ENCODE results near the gene ANK3.
A peak's percentile ranks its signal among the peaks of the same experiment; 100 is the strongest.

ANK3 gene

DNA sequence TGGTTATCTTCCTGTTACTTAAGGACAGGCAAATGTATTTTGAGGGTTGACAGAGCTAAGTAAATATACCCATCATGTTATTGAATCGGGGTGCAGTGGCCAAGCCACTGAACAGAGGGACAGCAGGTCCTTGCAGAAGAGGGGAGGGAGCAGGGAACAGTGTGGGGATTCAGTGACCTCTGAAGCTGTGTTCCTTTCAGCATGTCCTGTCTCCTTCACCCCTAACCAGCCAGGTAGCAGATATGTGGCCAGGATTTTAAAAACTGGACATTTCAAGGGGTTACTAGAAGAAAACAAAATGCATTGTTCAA, 12.7 kb downstream of the ANK3 start:
- ATAC-seq (no peak), DNase-seq (no peak)

DNA sequence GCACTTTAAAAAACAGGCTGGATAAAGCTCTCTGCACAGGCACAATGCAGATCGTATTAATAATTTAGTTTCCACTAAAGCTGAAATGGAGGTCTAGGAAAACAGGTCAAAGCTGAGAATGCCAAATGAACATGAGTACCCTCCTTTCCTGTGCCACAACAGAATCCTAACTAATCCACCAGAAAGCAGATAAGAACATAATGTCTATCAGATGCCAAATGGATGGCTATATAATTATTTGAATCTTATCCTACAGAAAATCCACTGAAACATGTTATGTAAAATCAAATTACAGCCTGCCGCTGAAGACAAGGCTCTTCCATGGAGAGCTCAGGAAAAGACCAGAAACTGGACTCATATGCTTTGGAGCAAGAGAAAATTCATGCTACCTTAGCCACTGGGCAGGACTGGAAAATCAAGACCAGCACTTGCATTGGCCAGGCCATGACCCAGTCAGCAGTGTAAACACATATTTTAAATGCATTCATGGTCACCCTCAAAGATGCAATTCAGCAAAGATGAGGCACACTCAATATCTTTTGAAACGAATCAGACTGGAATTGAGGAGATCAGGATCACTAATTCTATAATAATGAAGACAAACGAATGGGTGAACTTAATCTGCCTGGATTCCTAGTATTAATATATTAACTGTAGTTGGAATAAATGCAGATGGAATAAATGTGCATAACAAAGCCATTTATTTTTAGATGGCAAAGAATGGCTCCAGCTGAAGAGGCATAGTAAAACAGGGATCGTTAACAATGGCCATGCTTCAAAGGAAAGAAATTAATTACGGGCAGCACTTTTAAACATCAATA, 13.2 kb downstream of the ANK3 start:
- DNase-seq (no peak), ATAC-seq (no peak)

DNA sequence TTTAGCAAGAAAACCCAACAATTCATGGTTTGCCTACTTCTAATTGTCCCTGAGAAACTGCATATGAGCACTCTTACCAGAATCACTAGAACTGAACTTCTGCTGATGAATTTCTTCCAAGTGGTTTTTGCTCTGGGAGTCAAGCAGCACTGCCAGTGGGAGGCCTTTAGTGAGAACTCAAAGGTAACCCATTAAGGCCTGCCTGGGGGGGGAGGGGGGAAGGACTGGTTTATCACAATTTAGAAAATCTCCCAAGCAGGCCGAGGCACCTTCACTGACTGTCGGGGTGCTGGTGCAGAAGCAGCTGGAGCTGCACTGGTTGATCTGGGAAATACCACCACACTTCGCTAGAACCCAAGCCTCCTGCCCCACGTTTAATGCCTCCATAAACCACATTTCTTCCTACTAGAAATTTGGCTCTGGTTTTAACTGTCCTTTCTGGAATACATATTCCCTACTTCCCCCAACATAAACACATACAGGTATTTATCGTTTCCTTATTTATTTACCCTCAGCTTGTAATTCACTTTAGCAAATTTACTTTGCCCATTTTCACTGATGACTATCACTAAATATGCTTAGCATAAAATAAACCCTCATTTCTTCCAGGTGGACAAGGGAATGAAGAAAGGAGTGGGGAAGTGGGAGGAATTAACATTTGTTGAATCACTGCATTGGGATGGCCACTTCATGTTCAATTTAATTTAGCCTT, 14.2 kb downstream of the ANK3 start:
- ATAC-seq (no peak), DNase-seq (no peak)

DNA sequence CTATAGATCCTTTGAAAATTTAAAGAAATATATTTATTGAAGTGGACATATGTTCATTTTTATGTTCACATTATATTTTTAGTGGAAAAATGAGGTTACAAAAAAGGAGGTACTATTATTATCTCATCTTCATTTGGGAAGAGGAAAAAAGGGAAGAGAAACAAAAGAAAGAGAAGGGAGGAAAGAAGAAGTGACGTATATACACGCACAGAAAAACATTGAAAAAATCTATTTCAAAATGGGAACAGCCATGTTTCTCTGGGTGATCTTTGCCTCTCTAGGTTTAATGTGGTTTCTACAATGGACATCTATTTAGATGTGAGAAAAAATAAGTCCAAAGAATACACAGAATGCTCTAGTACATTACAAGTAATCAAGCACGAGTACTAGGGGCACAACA, 14.8 kb downstream of the ANK3 start:
- no peak for DNase-seq
- ATAC-seq, result no peak

DNA sequence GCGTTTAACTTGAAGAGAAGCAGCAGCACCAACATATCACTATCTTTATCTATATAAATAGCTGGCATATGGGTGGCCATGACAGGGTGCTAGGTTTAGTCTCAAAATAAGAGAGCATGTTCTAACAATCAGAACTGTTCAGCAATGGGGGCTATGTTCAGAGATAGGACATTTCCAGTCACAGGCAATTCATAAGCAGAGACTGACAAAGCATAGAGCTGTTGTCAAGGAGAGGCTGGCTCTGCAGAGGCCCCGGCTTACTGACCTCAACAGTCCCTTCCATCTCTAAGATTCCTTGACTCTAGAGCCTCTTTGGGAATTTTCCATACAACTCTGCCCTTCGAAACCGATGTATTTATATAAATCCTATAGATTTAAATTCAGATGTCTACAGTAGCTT, 17.2 kb downstream of the ANK3 start:
- no peak for ATAC-seq
- DNase-seq, result no peak

DNA sequence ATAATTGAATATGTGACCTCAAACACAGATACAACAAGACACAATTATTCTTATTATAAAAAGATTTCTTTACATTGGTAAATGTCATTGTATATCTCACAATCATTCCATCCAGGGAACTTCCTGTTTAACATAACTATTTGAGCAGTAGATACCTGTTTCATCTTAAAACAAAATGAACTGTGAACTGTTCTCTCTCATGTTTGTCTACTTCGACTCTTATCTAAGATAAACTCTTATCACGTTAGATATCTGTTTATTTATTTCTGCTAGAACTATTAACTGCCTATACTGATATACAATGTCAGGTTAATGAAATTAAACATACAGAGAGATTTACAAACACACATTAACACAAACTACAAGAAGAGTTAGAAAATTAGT, 20.1 kb downstream of the ANK3 start:
- DNase-seq (no peak), ATAC-seq (no peak)

DNA sequence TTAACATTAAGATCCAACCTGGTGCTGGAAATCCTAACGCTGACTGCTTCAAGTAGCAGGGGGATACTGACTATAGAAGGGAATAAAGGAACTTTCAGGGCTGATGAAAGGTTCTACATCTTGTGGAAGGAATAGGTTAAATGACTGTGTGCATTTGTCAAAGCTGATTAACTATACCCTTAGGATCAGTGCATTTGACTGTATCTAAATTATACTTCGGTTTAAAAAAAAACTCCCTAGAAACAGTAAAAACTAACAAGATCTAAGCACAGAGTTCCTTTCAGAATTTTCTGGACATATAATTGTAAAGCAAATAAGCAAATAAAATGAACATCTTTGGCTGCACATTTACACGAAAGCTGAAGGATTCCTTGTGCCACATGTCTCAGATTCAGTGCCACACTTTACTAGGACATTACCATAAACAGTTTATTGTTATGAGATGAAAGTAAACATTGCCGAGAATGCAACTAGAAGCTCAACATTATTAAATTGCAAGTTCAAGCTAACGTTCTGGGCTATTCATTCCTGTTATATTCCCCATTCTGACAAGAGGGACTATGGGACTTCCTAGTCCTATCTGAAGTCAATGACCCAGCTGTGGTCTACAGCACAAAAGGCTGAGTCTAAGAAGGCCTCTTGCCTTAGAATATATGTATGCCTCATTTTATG, 20.7 kb downstream of the ANK3 start:
- no peak for DNase-seq
- ATAC-seq, result no peak

DNA sequence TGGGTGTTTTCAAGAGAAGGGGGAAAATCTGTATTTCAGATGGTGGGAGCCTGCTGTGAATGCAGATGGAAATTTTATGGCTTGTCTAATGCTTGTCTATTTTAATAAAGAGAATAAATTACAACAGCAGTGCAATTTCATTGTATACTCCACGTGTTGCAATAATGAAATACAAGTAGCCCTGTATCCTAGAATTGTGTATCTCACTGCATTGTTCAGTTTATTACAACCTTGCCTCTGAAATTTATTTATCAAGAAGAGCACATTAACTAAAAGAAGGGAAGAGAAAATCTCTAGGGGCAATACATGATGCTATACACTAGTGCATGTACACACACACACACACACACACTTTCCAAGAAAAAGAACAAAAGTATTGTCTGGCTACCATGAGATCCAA, 21.8 kb downstream of the ANK3 start:
- no peak for ATAC-seq
- DNase-seq, result no peak

DNA sequence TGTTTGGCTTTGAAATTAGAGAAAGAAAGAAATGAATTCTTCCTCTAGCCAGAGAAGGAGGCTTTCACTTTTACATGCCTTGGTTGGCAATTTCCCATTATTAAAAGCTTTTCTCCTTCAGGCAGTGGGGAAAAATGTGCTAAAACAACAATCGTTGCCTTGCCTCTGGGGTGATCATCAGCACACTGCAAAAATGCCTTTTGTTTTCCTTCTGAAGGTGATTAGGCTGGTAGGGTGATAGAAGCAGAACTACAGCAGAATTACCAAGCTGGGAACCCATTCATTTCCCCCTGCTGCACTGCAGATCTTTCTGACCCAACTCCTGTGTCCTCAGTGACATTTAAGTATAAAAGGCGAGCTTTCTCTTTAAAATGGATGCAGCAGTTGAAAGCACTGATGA, 22.2 kb downstream of the ANK3 start:
- no peak for ATAC-seq
- DNase-seq, result no peak

DNA sequence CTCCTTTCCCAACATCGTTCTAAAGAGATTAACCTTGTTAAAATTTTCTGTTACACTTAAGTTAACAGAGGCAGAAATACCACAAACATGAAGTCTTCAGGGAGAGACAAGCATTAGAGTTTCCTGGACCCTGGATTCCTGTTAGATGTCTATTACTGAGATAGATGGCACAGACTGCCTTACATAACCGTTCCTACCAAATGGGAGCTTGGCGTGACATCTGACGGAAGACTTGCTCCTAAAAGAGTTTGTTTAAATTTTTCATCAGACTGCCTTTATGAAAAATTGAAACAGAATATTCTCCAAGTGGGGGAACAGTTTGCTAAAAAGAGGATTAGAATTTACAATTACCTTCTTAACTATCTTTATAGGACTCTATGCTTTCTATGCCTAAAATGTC, 22.7 kb downstream of the ANK3 start:
- ATAC-seq (no peak), DNase-seq (no peak)

DNA sequence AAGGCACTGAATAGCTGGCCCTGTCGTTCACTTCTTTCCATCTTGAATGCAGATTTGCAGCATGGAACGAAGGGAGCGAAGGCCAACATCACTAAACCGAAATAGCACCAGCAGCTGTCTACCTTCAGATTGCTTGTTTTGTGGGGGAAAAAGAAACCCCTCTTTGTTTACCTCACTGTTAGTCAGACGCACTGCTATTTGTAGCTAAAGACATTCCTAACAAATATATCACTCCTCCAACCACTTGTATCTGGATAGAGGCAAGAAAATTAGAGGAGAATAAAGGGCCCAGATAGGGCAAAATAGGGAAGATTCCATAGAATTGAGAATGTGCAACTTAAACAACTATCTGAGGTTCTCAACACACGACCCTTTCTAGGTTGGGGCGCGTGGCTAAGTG, 26.5 kb downstream of the ANK3 start:
- DNase-seq (no peak), ATAC-seq (no peak)

DNA sequence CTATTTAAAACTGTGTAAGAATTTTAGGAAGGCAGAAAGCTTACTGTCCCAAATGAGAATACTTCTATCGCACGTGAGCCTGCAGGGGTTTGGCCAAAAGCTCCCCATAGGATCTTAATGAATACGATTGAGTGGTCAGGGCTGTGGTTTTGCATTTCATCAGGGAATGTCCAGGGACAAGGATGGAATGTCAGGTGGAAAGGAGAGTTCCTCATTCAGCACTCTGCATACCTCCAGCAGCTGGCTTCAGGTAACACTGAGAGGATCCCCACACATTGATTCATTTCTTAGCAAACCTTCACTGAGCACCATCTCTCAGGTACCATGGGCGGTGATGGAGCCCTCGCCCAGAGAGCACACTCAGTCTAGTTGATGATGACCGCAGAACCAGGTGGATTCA, 27.2 kb downstream of the ANK3 start:
- DNase-seq (no peak), ATAC-seq (no peak)

DNA sequence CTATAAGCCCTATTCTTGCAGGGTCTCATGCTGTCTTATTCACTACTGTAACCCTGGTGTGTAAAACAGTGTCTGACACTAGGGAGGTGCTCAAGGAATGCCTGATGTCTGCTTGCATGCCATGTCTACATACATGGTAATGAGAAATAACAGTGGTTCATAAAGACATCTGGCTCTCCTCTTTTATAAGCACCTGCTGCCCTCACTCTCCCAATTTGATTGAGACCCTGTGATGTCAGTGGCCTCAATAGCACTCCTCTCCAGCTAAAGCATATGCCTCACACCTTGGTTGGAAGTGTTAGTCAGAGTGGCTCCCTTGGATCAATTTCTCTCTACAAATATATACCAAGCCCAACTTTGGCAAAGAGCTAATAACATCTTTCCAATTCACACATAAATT, 30.6 kb downstream of the ANK3 start:
- no peak for ATAC-seq
- no peak for DNase-seq

DNA sequence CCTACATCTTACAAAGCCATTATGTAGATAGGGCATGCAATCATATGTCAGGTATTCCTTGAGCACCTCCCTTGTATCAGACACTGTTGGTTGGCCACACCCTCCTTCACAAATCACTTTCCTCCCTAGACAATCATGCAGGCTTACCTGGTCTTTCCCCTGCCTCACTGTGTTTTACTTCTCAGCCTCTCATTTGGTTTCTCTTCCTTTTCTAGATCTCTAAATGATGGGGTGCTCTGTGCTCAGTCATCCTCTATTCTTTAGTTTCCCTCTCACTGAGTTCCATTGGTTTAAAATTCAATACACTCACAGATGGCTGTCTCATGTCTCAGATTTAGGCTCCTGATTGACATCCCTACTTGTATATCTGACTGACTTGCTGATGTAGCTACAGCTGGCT, 31.4 kb downstream of the ANK3 start:
- no peak for DNase-seq
- ATAC-seq, result peak; percentile 46

DNA sequence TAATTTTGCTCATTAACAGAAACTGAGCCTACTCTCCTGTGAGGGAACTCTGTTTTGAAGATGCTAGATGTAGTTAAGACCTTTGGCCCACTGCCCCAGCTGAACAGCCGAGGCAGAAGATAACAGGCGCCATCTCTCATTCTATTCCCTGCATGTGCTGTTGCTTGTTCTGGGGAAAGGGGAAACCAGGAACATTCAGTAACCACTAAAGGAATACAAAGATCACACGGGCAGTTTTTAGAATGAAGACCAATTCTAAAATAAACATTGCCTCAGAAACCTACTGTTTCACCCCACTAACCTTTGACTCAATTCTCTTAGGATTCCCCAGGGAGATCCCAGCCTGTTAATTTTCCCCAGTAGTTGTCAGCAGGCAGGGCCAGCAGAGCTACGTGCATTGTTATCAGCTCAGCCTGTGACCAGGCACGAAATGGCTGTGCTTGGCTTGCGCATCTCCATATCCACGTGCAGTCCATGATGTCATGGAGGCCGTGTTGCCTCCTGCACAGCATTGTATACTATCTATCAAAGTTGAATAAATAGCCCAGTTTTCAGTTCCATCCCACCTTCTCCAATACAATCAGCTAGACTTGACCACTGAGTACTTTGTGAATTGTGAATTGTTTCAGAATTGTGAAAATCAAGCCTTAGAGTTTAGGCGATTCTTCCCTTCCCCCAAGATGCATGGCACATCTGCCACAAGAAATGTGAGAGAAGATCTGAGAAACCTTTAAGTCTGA, 36.0 kb downstream of the ANK3 start:
- ATAC-seq (no peak), DNase-seq (no peak)

DNA sequence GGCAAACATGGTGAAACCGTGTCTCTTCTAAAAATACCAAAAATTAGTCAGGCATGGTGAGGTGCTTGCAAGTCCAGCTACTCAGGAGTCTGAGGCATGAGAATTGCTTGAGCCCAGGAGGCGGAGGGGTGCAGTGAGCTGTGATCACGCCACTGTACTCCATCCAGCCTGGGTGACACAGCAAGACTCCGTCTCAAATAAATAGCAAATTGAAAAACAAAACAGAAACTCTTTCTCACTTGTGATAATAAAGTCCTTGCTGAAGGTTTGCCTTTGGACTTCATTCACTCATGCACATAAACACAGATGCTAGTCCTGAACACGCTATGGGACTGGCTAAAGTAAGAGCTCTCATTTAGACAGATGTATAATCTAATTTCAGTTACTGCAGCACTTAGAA, 37.6 kb downstream of the ANK3 start:
- DNase-seq (no peak), ATAC-seq (no peak)

DNA sequence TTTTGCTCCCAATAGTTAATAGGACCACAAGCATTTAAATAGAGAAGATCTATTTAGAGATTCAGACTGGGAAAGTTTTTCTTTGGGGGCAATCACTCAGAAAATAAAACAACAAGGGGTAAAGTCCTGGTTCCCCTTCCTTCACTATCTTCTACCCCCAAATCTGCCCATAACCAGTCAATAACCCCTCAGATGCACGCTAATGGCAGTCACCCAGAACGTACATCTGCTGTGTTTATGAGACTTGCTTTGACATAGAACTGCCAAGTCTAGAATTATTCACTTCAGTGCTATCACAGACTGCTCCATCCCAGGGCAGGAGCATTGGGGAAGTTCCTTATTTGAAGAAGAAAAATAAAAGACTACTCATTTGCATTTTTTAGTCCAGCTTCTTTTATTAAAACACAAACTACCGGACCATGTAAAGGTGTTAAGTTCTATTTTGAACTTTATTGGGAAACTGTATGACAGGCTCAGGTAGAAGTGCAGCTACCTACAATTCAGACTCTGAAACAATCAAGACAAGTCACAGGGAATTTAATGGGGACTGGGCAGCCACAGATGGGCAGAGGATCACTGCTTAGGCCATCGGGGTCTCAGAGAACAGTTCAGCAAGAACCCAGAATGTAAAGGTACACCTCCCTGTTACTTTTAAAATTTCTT, 38.4 kb downstream of the ANK3 start:
- peak; percentile 40 for ATAC-seq

DNA sequence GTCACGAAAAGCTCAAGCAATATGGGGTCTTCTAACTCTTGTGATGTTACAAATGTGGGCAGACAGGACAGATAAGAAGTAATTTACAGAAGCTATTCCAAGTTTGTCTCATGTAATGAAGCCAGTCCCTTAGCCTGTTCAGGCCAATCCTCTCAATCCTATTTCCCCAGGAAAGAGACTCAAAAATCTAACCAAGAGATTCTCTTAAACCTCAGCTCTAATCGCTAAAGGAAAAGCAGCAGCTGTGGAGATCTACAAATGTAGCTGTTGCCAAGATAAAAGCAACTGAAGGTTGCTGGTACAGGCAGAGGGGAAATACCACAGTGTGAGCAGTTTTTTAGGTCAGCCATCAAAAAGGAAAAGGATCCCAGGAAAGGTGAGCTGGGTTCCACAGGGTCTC, 39.3 kb downstream of the ANK3 start:
- ATAC-seq, result no peak
- DNase-seq, result no peak

More for the DNA sequence above, 38.4 kb downstream of the ANK3 start:
- DNase-seq, result no peak

DNA sequence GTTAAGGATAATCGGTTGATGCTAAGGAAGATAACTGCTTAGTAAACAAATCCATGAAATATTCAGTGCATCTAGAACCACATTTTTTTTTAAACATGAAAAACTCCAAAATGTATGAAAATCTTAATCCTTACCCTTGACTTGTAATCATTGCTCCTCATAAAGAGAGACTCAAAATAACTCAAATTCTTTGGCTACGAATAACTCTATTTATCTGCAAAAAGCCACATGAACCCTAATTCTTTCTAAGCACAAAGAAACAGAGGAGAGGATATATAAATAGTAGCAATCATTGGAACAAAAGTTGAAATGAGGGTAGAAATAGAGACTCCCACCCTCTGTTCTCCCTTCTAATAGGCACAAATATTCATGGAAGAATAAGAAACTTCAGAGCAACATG, 40.2 kb downstream of the ANK3 start:
- ATAC-seq (no peak), DNase-seq (no peak)

DNA sequence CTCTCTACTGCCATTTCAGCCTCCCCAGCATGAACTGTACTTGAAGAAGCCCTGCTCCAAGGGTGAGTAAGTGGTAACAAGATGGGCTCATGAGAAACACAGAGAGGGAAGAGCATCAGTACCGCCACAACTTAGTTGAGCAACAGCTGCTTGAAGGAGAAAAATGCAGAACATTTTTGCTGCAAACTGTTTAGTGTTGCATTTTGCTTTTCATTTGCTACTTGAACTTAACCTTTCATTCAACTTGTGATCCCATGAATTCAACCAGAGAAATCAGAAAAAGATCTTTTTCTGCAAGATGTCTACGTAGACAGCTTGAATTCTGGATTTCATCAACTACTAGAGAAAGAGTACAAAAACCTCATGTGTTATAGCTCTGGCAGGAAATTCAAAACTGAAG, 40.7 kb downstream of the ANK3 start:
- no peak for ATAC-seq
- DNase-seq, result no peak

DNA sequence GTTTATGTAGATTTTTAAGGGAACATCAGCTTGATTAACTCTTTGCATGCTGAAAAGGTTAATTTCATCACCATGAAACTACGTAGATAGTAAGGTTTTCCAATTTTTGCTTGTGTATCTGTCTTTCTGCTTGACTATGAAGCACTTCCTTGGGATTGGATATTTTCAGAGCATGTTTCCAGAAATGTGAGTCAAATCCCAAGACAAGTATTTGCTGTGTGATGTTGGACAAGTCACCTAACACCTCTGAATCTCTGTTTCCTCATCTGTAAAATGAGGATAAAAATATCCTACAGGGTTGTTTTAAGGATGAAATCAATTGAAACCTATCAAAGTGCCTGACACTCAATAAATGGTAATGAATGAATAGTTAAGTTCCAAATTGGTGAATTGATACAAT, 42.4 kb downstream of the ANK3 start:
- no peak for DNase-seq

DNA sequence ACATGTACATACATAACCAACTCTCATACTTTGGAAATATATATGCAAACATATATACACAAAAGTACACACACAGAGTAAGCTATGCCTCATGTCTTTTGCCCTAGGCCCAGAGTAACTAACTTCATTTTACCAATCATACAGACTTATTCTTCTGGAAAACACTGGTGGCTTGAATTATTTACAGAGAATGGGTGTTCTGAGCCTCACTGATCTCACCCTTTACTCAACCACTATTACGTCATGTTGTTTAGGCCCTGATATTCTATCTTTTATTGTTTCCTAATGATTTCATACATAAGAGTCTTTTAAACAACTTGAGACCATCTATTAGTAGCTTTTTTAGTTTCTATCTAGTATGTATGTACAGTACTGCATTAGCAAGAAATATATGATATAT, 43.0 kb downstream of the ANK3 start:
- no peak for DNase-seq
- ATAC-seq, result no peak

More for the DNA sequence above, 42.4 kb downstream of the ANK3 start:
- no peak for ATAC-seq
